ENCODE data around the gene GIMAP5.
"Not testable (repeated sequence)": the region's sequence is repeated elsewhere in the genome, so short reads cannot be mapped to it uniquely, and the experiment has no call there.

GIMAP5 gene

DNA sequence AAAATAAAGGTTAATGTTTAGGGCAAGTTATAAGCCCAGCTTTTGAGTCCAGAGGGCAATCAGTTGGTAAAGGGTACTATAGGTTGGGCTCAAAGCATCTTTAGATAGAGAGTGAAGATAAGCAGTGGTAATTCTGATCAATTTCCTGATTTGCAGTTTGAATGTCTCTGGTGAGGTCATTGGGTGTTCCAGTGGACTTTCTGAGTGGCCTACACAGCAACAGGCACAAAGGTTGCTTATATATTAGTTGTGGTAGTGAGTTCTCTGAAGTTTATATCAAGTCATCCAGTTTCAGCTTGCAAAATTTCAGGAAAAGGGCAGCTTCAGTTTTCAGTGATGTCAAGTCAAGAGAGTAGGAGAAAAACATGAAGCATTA, 29.1 kb downstream of the GIMAP5 start:
- TF ChIP-seq, protein P1, sequence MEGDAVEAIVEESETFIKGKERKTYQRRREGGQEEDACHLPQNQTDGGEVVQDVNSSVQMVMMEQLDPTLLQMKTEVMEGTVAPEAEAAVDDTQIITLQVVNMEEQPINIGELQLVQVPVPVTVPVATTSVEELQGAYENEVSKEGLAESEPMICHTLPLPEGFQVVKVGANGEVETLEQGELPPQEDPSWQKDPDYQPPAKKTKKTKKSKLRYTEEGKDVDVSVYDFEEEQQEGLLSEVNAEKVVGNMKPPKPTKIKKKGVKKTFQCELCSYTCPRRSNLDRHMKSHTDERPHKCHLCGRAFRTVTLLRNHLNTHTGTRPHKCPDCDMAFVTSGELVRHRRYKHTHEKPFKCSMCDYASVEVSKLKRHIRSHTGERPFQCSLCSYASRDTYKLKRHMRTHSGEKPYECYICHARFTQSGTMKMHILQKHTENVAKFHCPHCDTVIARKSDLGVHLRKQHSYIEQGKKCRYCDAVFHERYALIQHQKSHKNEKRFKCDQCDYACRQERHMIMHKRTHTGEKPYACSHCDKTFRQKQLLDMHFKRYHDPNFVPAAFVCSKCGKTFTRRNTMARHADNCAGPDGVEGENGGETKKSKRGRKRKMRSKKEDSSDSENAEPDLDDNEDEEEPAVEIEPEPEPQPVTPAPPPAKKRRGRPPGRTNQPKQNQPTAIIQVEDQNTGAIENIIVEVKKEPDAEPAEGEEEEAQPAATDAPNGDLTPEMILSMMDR (IDR thresholded peaks at IDR 0.05; ENCODE audit: borderline replicate concordance, insufficient read depth, low read depth, low read length), result no peak
- no peak overlapping the region for H3K4me3 ChIP-seq (ENCODE audit: low read depth, low read length)

DNA sequence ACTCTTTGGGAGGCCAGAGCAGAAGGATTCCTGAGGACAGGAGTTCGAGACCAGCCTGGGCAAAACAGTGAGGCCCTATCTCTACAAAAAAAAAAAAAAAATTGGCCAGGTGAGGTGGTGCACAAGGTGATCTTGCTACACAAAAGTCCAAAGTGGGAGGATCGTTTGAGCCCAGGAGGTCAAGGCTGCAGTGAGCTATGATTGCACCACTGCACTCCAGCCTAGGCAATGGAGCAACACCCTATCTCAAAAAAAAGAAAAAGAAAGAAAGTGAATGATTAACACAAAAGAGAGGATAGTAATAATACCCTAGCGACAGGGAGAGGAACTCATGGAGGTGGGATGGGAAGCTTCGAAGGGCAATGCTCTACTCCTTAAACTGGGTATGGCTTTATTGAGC, 32.5 kb downstream of the GIMAP5 start:
- H3K4me3 ChIP-seq (ENCODE audit: low read depth, low read length), result no peak overlapping the region
- TF ChIP-seq, protein P1 (IDR thresholded peaks at IDR 0.05; ENCODE audit: borderline replicate concordance, insufficient read depth, low read depth, low read length), result no peak

DNA sequence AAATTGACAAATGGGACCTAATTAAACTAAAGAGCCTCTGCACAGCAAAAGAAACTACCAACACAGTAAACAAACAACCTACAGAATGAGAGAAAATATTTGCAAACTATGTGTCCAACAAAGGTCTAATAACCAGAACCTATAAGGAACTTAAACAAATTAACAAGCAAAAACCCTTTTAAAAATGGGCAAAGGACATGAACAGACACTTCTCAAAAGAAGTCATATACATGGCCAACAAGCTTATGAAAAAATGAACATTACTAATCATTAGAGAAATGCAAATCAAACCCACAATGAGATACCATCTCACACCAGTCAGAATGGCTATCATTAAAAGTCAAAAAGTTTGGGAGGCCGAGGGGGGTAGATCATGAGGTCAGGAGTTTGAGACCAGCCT, 36.9 kb downstream of the GIMAP5 start:
- not testable (repeated sequence) for H3K4me3 ChIP-seq (ENCODE audit: low read depth, low read length)

DNA sequence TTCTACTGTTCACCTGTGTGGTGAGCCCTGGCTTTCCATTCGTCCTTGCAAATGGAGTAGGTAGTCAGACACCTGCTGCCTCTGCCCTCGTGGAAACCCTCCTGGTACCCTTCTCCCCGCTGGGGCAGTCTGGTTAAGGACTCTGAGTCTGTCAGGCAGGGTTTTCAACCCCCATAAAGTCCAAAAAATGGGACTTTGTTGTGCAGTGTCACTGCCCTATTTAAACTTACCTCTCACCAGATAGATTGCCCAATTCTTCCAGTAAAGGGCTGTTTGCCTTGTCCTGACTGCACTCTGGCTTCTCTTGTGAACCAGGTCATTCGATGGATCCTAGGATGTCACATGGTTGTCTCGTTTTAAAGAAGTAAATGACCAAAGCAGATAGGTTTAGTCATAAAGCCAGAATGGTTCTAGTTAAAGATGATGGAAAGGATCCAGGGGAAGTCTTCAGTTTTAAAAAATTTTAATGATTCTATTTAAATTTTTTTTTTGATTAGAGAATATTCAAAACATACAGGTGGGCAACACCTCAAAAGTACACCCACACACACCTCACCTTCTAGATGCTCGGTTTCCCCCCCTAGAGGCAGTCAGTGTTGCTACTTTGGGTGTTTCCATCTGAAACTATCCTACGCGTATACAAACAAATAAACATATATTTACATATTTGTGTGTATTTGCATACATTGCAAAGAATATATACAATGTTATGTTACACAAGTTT, 41.0 kb downstream of the GIMAP5 start:
- TF ChIP-seq, protein P1 (IDR thresholded peaks at IDR 0.05; ENCODE audit: borderline replicate concordance, insufficient read depth, low read depth, low read length), result no peak
- no peak overlapping the region for H3K4me3 ChIP-seq (ENCODE audit: low read depth, low read length)

DNA sequence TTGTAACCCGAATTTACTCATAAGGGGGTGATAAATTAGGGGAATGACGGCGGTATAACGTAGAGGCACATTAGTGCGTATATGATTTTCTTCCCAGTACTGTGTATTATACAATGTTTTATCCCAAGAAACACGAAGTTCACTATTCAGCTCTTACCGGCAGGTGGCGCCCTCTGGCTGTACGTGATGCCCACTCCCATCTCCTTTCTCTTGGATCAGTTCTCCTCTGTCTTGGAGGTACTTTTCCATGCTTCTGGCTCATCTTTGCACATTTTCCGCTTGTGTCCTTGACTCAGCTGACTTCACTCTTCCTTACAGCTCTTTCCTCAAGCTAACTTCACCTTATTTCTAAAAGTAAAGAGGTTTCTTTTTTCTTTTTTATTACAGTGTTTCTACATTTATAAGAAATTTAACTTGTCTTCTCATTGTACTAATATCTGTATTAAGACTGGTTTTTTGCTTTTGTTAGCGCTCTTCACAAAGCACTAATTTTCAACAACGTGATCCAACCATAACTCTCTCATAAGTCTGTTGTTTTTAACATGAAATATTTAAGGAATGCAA, 41.6 kb downstream of the GIMAP5 start:
- no peak overlapping the region for H3K4me3 ChIP-seq (ENCODE audit: low read depth, low read length)

DNA sequence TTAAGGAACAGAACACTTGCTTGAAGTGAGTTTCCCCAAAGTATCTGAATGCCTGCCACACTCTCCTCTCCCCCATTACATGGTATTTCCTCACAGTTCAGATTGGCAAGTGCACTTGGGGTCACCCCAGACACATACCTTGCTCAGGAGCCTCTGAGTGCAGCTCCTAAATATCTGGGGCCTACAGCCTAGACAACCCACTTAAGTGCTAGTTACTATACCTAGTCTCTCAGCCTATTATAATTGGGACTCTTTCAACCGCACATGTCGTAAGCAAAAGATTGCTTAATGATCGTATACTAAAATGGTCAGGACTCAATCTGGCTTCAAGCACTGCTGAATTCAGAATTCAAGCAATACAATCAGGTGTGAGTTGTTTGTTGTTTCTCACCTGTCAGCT, 43.1 kb downstream of the GIMAP5 start:
- H3K4me3 ChIP-seq (ENCODE audit: low read depth, low read length), result no peak overlapping the region

More for the DNA sequence above, 41.6 kb downstream of the GIMAP5 start:
- TF ChIP-seq, protein P1 (IDR thresholded peaks at IDR 0.05; ENCODE audit: borderline replicate concordance, insufficient read depth, low read depth, low read length), result peak; percentile 84

DNA sequence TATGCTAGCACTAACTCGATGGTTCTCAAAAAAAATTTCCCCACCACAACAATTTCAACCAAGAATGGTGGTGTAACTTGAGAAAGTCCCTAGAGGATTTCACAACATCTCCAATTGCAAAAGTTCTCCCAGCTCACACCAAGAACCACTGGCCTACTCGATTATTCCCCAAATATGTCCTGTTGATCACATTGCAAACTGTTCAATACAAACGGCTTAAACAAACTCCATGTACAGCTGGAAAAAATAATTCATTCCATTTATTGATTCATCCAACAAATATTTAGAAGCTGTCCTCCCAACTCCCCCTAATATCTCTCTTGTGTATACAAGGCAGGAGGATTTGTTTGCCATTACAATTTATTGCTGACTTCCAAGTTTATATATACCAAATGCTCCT, 43.9 kb downstream of the GIMAP5 start:
- H3K4me3 ChIP-seq (ENCODE audit: low read depth, low read length), result no peak overlapping the region
- TF ChIP-seq, protein P1 (IDR thresholded peaks at IDR 0.05; ENCODE audit: borderline replicate concordance, insufficient read depth, low read depth, low read length), result no peak

More for the DNA sequence above, 43.1 kb downstream of the GIMAP5 start:
- TF ChIP-seq, protein P1 (IDR thresholded peaks at IDR 0.05; ENCODE audit: borderline replicate concordance, insufficient read depth, low read depth, low read length), result no peak
